ENCODE data around the gene TRPC4AP.

TRPC4AP gene

DNA sequence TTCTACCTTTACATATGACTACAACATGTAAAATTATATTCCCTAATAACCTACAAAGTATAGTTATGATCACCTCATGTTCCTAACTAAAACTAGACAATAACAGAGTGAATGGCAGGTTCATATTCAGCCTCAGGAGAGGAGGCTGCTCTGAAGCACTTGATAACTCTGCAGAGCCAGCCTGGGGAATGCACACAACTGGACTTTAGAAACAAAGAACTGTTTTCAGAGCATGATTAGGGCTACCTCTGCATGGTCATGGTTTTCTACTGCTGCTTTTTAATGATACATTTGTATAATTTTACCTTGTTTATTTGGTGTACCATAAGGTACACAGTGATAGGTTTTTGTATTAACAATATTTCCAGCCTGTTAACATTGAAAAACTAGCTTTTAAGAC lies 50.3 kb downstream of the TRPC4AP start:
- no peak for DNase-seq
- TF ChIP-seq, protein P1, sequence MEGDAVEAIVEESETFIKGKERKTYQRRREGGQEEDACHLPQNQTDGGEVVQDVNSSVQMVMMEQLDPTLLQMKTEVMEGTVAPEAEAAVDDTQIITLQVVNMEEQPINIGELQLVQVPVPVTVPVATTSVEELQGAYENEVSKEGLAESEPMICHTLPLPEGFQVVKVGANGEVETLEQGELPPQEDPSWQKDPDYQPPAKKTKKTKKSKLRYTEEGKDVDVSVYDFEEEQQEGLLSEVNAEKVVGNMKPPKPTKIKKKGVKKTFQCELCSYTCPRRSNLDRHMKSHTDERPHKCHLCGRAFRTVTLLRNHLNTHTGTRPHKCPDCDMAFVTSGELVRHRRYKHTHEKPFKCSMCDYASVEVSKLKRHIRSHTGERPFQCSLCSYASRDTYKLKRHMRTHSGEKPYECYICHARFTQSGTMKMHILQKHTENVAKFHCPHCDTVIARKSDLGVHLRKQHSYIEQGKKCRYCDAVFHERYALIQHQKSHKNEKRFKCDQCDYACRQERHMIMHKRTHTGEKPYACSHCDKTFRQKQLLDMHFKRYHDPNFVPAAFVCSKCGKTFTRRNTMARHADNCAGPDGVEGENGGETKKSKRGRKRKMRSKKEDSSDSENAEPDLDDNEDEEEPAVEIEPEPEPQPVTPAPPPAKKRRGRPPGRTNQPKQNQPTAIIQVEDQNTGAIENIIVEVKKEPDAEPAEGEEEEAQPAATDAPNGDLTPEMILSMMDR (IDR thresholded peaks at IDR 0.05; ENCODE audit: low read depth, low read length), result no peak
- no peaks in the 10 kb centered on the region for H3K27me3 ChIP-seq (ENCODE audit: insufficient read depth, low read depth, severe bottlenecking)
- no peaks in the 10 kb centered on the region for H3K9me3 ChIP-seq (ENCODE audit: severe bottlenecking)
- H3K4me3 ChIP-seq (ENCODE audit: low read depth, low read length), result no peak overlapping the region
- H3K27ac ChIP-seq, result no peak overlapping the region
- peaks cover 35% of the 10 kb centered on the region for H3K36me3 ChIP-seq

DNA sequence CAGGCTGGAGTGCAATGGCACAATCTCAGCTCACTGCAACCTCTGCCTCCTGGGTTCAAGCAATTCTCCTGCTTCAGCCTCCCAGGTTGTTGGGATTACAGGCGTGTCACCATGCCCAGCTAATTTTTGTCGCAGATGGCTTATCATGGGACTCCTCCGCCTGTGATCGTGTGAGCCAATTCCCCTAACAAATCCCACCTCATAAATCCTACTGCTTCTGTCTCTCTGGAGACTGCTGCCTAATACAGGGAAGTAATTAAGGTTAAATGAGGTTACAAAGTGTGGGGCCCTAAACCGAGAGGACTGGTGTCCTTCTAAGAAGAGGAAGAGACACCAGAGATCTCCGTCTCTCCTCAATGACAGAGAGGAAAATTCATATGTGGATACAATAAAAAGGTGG lies 52.0 kb downstream of the TRPC4AP start:
- H3K4me3 ChIP-seq (ENCODE audit: low read depth, low read length), result no peak overlapping the region
- H3K27me3 ChIP-seq (ENCODE audit: insufficient read depth, low read depth, severe bottlenecking), result no peaks in the 10 kb centered on the region
- H3K9me3 ChIP-seq (ENCODE audit: severe bottlenecking), result no peaks in the 10 kb centered on the region
- H3K36me3 ChIP-seq, result peaks cover 38% of the 10 kb centered on the region
- peak overlapping the region; percentile 36; the same call in 1 of the 2 replicates for H3K27ac ChIP-seq
- peak; percentile 73 for DNase-seq
- TF ChIP-seq, protein P1 (IDR thresholded peaks at IDR 0.05; ENCODE audit: low read depth, low read length), result no peak

DNA sequence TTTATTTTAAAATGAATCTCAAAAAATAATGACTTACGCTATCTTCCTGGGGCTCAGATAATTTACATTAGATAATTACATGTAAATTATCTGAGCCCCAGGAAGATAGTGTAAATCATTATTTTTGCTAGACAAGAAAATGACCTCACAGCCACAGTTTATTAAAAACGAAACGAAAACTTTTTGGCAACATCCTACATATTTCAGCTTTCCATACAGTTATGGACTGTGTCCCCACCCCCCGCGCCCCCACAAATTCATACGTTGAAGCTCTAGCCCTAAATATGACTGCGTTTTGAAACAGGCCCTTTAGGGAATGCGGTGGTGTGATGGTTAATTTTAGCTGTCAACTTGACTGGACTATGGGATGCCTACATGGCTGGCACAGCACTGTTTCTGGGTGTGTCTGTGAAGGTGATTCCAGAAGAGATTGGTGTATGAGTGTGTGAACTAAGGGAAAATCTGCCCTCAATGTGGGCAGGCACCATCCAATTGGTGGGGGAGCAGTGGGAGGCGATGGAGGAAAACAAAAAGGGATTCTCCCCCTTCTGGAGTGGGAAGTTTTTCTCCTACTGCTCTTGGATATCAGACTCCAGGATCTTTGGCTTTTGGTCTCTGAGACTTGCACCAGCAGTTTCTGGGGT lies 52.6 kb downstream of the TRPC4AP start:
- H3K27ac ChIP-seq, result peak overlapping the region; percentile 36
- H3K4me3 ChIP-seq (ENCODE audit: low read depth, low read length), result no peak overlapping the region
- TF ChIP-seq, protein P1 (IDR thresholded peaks at IDR 0.05; ENCODE audit: low read depth, low read length), result no peak
- H3K9me3 ChIP-seq (ENCODE audit: severe bottlenecking), result no peaks in the 10 kb centered on the region
- no peaks in the 10 kb centered on the region for H3K27me3 ChIP-seq (ENCODE audit: insufficient read depth, low read depth, severe bottlenecking)
- no peak for DNase-seq
- peaks cover 41% of the 10 kb centered on the region for H3K36me3 ChIP-seq

DNA sequence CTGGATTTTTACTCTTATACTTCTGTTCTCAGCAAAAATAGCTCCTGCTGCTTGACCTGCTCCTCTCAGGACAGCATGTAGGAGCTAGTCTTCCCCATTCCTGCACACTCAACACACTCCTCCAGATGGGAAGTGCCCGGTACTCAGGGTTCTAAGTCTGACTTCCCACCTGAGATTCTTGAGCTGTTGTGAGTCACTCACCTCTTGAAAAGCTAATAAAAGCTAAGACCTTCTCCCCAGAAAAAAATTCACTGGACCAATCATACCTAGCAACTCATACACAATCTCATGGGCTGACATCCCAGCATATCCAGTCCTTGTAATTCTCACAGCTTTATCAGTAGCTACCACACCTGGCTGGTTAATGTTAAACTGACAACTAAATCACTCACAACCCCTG lies 53.5 kb downstream of the TRPC4AP start:
- Histone ChIP-seq H3K27ac (no peak overlapping the region), H3K27me3 (ENCODE audit: insufficient read depth, low read depth, severe bottlenecking) (no peaks in the 10 kb centered on the region), H3K9me3 (ENCODE audit: severe bottlenecking) (no peaks in the 10 kb centered on the region), H3K4me3 (ENCODE audit: low read depth, low read length) (no peak overlapping the region), H3K36me3 (peaks cover 45% of the 10 kb centered on the region)
- DNase-seq, result no peak
- TF ChIP-seq, protein P1 (IDR thresholded peaks at IDR 0.05; ENCODE audit: low read depth, low read length), result no peak

DNA sequence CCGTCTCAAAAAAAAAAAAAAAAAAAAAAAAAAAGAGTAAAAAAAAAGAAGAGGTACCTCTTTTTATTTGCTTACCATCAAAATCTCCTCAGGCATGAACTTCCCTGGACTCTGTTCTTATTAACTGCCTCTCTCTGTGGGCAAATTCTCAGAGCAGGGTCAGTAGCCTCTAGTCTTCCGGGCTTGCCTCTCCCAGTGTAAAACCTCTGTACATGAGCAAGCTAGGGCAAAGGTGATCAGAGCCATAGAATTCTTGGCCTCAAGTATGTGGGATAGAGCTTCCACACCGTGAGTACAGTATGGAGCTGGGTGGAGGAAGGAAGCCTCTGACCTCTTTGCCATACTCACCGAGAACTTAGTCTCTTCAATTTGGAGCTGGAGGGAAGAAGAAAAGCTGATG lies 58.5 kb downstream of the TRPC4AP start:
- Histone ChIP-seq H3K27me3 (ENCODE audit: insufficient read depth, low read depth, severe bottlenecking) (no peaks in the 10 kb centered on the region), H3K9me3 (ENCODE audit: severe bottlenecking) (no peaks in the 10 kb centered on the region), H3K36me3 (peaks cover 41% of the 10 kb centered on the region), H3K4me3 (ENCODE audit: low read depth, low read length) (no peak overlapping the region), H3K27ac (no peak overlapping the region)
- DNase-seq, result no peak
- TF ChIP-seq, protein P1 (IDR thresholded peaks at IDR 0.05; ENCODE audit: low read depth, low read length), result no peak

DNA sequence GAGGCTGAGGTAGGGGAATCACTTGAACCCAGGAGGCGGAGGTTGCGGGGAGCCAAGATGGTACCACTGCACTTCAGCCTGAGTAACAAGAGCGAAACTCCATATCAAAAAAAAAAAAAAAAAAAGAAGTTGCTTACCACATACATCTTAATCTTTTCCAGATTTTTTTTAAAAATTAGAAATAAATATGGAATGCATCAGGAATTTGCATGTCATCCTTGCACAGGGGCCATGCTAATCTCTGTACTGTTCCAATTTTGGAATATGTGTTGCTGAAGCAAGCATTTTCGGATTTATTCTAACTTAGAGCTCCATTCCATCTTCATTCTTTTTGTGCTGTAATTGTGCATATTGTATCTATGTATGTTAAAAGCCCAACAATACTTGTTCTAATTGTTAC lies 62.5 kb downstream of the TRPC4AP start:
- no peak overlapping the region for H3K4me3 ChIP-seq (ENCODE audit: low read depth, low read length)
- H3K27ac ChIP-seq, result no peak overlapping the region
- peaks cover 48% of the 10 kb centered on the region for H3K36me3 ChIP-seq
- DNase-seq, result no peak
- no peaks in the 10 kb centered on the region for H3K27me3 ChIP-seq (ENCODE audit: insufficient read depth, low read depth, severe bottlenecking)
- H3K9me3 ChIP-seq (ENCODE audit: severe bottlenecking), result no peaks in the 10 kb centered on the region
- TF ChIP-seq, protein P1 (IDR thresholded peaks at IDR 0.05; ENCODE audit: low read depth, low read length), result no peak

Data from WERI-Rb-1 (cell line).